ENCODE measurements around the gene KIF4B.
"Not testable (repeated sequence)": the region's sequence is repeated elsewhere in the genome, so short reads cannot be mapped to it uniquely, and the experiment has no call there.

Gene KIF4B

DNA sequence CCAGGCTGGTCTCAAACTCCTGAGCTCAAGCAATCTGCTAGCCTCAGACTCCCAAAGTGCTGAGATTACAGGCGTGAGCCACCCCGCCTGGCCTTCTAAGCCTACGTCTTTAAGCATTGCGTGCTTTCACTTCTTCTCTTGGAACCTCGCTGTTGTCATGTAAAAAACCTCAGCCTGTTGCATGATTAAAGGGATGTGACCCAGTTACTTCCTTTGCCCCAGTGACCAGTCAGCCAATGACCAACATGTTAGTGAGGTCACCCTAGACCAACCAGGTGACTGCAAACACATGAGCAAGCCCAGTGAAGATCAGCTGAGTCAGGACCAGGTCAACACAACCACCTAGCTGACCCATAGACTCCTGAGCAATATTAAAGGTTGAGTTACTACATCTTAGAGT, 10.5 kb downstream of the KIF4B start:
- H3K4me3 ChIP-seq (ENCODE audit: low read length): no peak overlapping the region
- TF ChIP-seq, protein P1, sequence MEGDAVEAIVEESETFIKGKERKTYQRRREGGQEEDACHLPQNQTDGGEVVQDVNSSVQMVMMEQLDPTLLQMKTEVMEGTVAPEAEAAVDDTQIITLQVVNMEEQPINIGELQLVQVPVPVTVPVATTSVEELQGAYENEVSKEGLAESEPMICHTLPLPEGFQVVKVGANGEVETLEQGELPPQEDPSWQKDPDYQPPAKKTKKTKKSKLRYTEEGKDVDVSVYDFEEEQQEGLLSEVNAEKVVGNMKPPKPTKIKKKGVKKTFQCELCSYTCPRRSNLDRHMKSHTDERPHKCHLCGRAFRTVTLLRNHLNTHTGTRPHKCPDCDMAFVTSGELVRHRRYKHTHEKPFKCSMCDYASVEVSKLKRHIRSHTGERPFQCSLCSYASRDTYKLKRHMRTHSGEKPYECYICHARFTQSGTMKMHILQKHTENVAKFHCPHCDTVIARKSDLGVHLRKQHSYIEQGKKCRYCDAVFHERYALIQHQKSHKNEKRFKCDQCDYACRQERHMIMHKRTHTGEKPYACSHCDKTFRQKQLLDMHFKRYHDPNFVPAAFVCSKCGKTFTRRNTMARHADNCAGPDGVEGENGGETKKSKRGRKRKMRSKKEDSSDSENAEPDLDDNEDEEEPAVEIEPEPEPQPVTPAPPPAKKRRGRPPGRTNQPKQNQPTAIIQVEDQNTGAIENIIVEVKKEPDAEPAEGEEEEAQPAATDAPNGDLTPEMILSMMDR (conservative IDR thresholded peaks at IDR 0.05; ENCODE audit: low read depth, low read length): no peak
- no peak for DNase-seq (ENCODE audit: low read depth)

DNA sequence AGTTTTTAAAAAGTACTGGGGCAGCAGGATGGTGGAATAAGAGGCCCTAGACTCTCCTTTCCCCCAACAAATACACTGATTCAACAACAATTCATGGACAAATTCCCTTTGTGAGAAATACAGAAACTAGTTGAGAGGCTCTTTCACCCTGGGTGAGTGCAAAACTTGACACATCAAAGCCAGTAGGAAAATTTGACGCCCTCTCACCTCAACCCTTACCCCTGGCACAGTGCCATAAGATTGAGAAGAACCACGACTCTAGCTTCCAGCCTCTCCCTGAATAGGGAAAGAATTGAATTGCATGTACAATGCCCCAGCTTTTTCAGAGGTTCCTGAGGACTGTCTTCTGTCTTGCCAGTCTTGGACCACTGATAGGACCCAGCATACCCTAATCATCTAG, 12.3 kb downstream of the KIF4B start:
- TF ChIP-seq, protein P1 (conservative IDR thresholded peaks at IDR 0.05; ENCODE audit: low read depth, low read length): no peak
- no peak for DNase-seq (ENCODE audit: low read depth)
- no peak overlapping the region for H3K4me3 ChIP-seq (ENCODE audit: low read length)

DNA sequence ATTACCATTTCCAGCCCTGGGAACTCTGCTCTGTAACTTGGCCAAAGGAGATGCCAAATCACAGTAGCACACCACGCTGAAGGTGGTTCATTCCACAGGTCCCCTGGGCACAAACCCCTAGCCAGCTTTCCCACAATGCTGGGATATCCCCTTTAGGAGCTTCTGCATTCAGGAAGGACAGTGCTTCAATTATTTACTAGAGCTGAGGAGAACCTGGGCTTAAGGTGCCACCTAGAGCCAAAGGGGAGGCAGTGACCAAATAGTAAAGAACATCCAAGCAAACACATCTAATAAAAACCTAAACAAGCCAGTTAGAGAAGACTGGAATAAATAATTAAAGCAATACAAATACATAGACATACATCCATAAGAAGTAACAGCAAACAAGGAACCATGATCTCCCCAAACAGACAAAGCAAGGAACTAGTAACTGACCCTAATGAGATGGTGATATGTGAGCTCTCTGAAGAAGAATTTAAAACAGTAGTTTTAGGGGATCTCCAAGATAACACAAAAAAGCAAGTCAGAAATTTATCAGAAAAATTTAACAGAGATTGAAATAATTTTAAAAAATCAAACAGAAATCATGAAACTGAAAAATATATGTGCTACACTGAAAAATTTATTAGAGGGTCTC, 14.6 kb downstream of the KIF4B start:
- H3K4me3 ChIP-seq (ENCODE audit: low read length): no peak overlapping the region
- TF ChIP-seq, protein P1 (conservative IDR thresholded peaks at IDR 0.05; ENCODE audit: low read depth, low read length): peak; percentile 32
- no peak for DNase-seq (ENCODE audit: low read depth)

DNA sequence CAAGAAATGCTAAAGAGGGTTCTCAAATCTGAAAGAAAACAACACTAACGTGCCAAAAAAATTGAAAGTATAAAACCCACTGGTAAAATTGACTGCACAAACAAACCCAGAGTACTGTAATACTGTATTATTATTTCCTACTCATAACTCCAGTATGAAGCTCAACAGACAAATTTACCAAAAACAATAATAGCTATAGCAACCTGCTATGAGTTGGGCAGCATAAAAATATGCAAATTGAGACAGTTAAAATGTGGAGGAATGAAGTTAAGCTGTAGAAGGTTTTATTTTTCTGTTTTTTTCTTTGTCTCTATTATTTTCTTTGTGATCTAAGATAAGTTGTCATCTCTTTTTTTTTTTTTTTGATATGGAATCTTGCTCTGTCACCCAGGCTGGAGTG, 15.7 kb downstream of the KIF4B start:
- no peak overlapping the region for H3K4me3 ChIP-seq (ENCODE audit: low read length)
- TF ChIP-seq, protein P1 (conservative IDR thresholded peaks at IDR 0.05; ENCODE audit: low read depth, low read length): no peak
- no peak for DNase-seq (ENCODE audit: low read depth)

DNA sequence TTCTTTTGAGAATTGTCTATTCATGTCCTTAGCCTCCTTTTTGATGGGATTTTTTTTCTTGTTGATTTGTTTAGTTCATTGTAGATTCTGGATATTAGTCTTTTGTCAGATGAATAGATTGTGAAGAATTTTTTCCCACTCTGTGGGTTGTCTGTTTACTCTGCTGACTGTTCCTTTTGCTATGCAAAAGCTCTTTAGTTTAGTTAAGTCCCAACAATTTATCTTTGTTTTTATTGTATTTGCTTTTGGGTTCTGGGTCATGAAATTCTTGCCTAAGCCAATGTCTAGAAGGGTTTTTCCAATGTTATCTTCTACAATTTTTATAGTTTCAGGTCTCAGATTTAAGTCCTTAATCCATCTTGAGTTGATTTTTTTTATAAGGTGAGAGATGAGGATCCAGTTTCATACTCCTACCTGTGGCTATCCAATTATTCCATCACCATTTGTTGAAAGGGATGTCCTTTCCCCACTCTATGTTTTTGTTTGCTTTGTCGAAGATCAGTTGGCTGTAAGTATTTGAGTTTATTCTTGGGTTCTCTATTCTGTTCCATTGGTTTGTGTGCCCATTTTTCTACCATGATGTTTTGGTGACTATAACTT, 20.7 kb downstream of the KIF4B start:
- not testable (repeated sequence) for DNase-seq (ENCODE audit: low read depth); H3K4me3 ChIP-seq (ENCODE audit: low read length)

DNA sequence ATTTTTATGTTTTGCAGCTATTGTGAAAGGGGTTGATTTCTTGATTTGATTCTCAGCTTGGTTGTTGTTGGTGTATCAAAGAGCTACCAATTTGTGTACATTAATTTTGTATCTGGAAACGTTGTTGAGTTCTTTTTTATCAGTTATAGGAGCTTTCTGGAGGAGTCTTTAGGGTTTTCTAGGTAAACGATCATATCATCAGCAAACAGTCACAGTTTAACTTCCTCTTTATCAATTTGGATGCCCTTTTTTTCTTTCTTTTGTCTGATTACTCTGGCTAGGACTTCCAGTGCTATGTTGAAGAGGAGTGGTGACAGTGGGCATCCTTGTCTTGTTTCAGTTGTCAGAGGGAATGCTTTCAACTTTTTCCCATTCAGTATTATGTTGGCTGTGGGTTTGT, 21.5 kb downstream of the KIF4B start:
- not testable (repeated sequence) for H3K4me3 ChIP-seq (ENCODE audit: low read length); DNase-seq (ENCODE audit: low read depth)

DNA sequence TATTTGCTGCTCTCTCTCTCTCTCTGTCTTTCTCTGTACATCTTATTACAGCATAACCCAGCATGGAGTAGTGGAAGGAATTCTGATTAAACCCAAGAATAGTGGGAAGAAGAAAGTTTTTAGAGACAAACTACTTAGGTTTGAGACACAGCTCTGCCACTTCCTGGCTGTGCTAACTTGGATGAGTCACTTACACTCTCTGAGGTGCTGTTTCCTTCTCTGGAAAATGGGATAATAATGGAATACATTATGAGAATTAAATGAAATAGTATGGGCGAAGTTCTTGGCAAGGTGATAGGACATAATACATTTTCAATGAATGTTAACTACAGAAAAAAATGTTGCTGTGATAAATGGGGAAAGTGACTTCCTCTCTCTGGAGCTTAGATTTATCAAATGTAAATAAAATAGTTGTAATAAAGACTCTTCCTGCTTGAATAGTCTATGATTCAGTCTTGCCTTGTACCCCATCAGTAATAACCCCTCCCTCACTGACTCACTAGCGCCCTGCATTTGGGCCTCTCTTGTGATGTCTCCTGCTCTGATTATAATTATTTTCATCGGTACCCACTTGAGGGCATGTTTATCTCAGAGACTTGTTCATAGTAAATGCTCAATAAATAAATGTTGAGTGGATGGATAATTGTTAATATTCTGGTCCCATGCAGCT, 27.6 kb downstream of the KIF4B start:
- DNase-seq (ENCODE audit: low read depth): no peak
- no peak overlapping the region for H3K4me3 ChIP-seq (ENCODE audit: low read length)
- TF ChIP-seq, protein P1 (conservative IDR thresholded peaks at IDR 0.05; ENCODE audit: low read depth, low read length): no peak

DNA sequence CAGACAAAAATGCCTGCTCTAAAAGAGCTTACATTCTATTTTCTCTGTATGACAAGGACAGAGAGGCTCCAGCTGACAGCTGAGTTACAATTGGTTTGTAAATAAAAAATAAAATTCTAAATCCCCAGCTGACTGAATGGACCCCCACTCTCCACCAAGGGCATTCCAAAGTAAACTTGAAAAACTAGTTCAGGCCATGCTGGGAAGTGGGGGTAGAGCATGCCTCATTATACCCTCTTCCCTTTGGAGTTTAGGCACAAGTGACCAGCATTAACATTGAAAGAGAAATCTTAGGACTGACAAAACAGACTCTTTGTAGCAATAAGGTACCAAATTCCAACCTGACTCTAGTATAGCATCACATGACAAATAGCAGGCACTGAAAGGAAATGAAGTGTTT, 31.0 kb downstream of the KIF4B start:
- no peak for DNase-seq (ENCODE audit: low read depth)
- TF ChIP-seq, protein P1 (conservative IDR thresholded peaks at IDR 0.05; ENCODE audit: low read depth, low read length): no peak
- H3K4me3 ChIP-seq (ENCODE audit: low read length): no peak overlapping the region
